ENCODE measurements around the gene SV2C.
A peak's percentile ranks its signal among the peaks of the same experiment; 100 is the strongest.
"Not testable (repeated sequence)": the region's sequence is repeated elsewhere in the genome, so short reads cannot be mapped to it uniquely, and the experiment has no call there.

SV2C gene

GRCh38 chr5:76082772-76083554, at the start of gene SV2C:
Gene SV2C, plus strand, starts transcription at chr5:76083383. Its CDS starts 48,368 bp downstream, at chr5:76131751.
- DNase-seq: peak; percentile 4

GRCh38 chr5:76037736-76038151, 45.4 kb upstream of the SV2C start:
- DNase-seq: not testable (repeated sequence)

GRCh38 chr5:76038212-76038611, 45.0 kb upstream of the SV2C start:
- DNase-seq: no peak

- no peak for DNase-seq
These were observed 42.4 kb upstream of the SV2C start for GRCh38 chr5:76040806-76041205.

GRCh38 chr5:76041863-76042262, 41.3 kb upstream of the SV2C start:
- DNase-seq: no peak

- DNase-seq: no peak
These were observed 36.4 kb upstream of the SV2C start for GRCh38 chr5:76046741-76047140.

- no peak for DNase-seq
These were observed 33.0 kb upstream of the SV2C start for GRCh38 chr5:76050134-76050533.

GRCh38 chr5:76062502-76063041, 20.6 kb upstream of the SV2C start:
- no peak for DNase-seq

GRCh38 chr5:76065258-76065657, 17.9 kb upstream of the SV2C start:
- no peak for DNase-seq

GRCh38 chr5:76069061-76069735, 14.0 kb upstream of the SV2C start:
- DNase-seq: no peak

- no peak for DNase-seq
These were observed 8.6 kb upstream of the SV2C start for GRCh38 chr5:76074487-76075065.

- DNase-seq: no peak
These were observed 1.1 kb upstream of the SV2C start for GRCh38 chr5:76081811-76082771.

- no peak for DNase-seq
These were observed 642 bp downstream of the SV2C start for GRCh38 chr5:76083555-76084495.

- peak; percentile 1 for DNase-seq
These were observed 1.5 kb downstream of the SV2C start for GRCh38 chr5:76084496-76085242.

GRCh38 chr5:76085243-76085579, 2.0 kb downstream of the SV2C start:
- no peak for DNase-seq

- no peak for DNase-seq
These were observed 2.9 kb downstream of the SV2C start for GRCh38 chr5:76086095-76086494.

GRCh38 chr5:76089156-76089555, 6.0 kb downstream of the SV2C start:
- not testable (repeated sequence) for DNase-seq

GRCh38 chr5:76091351-76091750, 8.2 kb downstream of the SV2C start:
- DNase-seq: no peak

GRCh38 chr5:76099286-76099702, 16.1 kb downstream of the SV2C start:
- DNase-seq: no peak

- DNase-seq: no peak
These were observed 16.6 kb downstream of the SV2C start for GRCh38 chr5:76099756-76100155.

GRCh38 chr5:76104027-76104426, 20.8 kb downstream of the SV2C start:
- no peak for DNase-seq

Data from COR-L47 (cell line).